GM20000 (cell line): ENCODE data around the gene SLC9A3.

ENCODE experiments used
- DNase-seq: peaks from one replicate; pipeline ENCODE4 v3.0.0; 2012; ENCODE audit warnings: low spot score
- TF ChIP-seq, protein P1 (sequence below): IDR thresholded peaks from 2 replicates; pipeline ENCODE4 v1.5.1; 2012; ENCODE audit warnings: mild to moderate bottlenecking, control low read depth; ENCODE audit errors: extremely low read depth, missing control alignments

Gene SLC9A3

GRCh38 chr5:457195-457961, 66.9 kb downstream of the SLC9A3 start:
- DNase-seq, result no peak
- TF ChIP-seq, protein P1, sequence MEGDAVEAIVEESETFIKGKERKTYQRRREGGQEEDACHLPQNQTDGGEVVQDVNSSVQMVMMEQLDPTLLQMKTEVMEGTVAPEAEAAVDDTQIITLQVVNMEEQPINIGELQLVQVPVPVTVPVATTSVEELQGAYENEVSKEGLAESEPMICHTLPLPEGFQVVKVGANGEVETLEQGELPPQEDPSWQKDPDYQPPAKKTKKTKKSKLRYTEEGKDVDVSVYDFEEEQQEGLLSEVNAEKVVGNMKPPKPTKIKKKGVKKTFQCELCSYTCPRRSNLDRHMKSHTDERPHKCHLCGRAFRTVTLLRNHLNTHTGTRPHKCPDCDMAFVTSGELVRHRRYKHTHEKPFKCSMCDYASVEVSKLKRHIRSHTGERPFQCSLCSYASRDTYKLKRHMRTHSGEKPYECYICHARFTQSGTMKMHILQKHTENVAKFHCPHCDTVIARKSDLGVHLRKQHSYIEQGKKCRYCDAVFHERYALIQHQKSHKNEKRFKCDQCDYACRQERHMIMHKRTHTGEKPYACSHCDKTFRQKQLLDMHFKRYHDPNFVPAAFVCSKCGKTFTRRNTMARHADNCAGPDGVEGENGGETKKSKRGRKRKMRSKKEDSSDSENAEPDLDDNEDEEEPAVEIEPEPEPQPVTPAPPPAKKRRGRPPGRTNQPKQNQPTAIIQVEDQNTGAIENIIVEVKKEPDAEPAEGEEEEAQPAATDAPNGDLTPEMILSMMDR, result no peak

DNA sequence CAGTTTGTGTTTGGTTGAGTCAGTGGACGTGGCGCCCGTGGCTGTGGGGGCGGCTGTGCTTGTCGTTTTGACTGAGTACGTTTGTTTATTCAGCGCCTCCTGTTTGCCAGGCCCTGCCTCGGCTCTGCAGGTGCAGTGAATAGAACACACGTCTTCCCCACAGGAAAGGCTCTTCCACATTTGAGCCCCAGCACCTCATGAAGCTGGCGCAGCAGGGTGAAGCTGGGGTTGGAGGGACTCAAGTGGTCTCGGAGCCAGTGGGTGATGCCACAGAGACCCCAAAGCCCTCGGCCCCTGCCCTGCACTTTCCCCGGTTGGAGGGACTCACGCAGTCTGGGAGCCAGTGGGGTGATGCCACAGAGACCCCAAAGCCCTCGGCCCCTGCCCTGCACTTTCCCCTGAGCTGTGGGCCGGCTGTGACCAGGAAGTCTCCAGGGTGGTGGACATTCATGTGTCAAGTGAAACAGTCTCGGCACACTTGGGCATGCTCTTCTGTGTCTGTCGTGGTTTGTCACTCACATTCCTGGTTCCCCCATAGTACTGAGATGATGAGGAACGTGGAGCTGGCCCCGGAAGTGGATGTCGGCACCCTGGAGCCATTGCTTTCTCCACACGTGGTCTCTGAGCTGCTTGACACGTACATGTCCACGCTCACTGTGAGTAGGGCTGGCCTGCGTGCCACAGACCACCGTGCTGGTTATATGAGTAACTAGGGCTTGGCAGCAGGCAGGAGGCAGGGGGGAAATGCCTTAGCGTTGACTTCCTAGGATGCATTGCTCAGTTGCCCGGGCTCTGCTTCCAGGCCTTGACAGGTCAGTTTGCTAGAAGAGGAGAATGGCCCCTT, 67.7 kb downstream of the SLC9A3 start:
- TF ChIP-seq, protein P1, result no peak
- DNase-seq, result no peak

GRCh38 chr5:455806-456205, 68.4 kb downstream of the SLC9A3 start:
- TF ChIP-seq, protein P1, result no peak

GRCh38 chr5:454936-455335, 69.3 kb downstream of the SLC9A3 start:
- no peak for DNase-seq
- TF ChIP-seq, protein P1, result no peak

More at GRCh38 chr5:455806-456205, 68.4 kb downstream of the SLC9A3 start:
- no peak for DNase-seq

- DNase-seq, result no peak
- TF ChIP-seq, protein P1, result no peak
Measured at GRCh38 chr5:453725-454481, 70.3 kb downstream of the SLC9A3 start.

DNA sequence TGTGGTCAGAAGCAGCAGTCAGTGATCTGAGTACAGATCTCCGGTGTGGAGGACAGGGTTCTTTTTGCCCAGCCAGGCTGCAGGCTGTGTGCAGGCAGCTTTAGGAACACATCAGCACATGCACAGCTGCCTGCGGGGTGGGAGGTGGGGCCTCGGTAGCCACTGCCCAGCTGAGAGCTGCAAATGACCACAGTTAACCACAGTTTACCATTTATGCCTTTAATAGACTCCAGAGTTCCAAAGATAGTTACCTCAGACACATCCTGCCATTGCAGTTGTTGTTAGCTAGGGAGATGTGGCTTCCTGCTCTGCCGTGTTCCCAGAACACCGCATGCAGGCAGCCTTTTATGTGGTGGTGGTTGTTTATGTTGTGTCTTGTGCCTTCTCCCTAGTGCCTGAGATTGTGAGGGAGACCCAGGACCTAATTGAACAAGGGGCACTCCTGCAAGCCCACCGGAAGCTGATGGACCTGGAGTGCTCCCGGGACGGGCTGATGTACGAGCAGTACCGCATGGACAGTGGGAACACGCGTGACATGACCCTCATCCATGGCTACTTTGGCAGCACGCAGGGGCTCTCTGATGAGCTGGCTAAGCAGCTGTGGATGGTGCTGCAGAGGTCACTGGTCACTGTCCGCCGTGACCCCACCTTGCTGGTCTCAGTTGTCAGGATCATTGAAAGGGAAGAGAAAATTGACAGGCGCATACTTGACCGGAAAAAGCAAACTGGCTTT, 71.1 kb downstream of the SLC9A3 start:
- no peak for DNase-seq
- TF ChIP-seq, protein P1, result no peak
